DOHH2 (cell line): ENCODE measurements around the gene NDUFS7.

Experiments
- H3F3A ChIP-seq: fragments of 200-600 bp; sonication (generic), shearing (Covaris generic); 2 replicates; pipeline ENCODE4 v1.6.0; 2016; ENCODE audit warnings: antibody characterized with exemption, mild to moderate bottlenecking; ENCODE audit not compliant: control insufficient read depth, insufficient read depth
- H3K27ac ChIP-seq: fragments of 200-600 bp; sonication (generic); 2 replicates; pipeline ENCODE4 v1.5.1; 2014; ENCODE audit warnings: low read depth, mild to moderate bottlenecking, low read length, moderate library complexity
- H3K27me3 ChIP-seq: fragments of 200-600 bp; sonication (generic); 2 replicates; pipeline ENCODE4 v1.6.1; 2014; ENCODE audit warnings: mild to moderate bottlenecking, low read length, mixed read lengths; ENCODE audit not compliant: control insufficient read depth
- H3K36me3 ChIP-seq: fragments of 200-600 bp; sonication (generic); 2 replicates; pipeline ENCODE4 v1.6.1; 2014; ENCODE audit warnings: mild to moderate bottlenecking, low read length, moderate library complexity, mixed read lengths; ENCODE audit not compliant: control insufficient read depth
- H3K4me1 ChIP-seq: fragments of 200-600 bp; sonication (generic); 2 replicates; pipeline ENCODE4 v1.6.1; 2014; ENCODE audit warnings: mild to moderate bottlenecking, low read length, mixed read lengths; ENCODE audit not compliant: control insufficient read depth
- H3K4me2 ChIP-seq: fragments of 200-600 bp; sonication (generic); 2 replicates; pipeline ENCODE4 v1.6.0; 2014; ENCODE audit warnings: mild to moderate bottlenecking, low read length, moderate library complexity
- H3K4me3 ChIP-seq: fragments of 200-600 bp; sonication (generic); 2 replicates; pipeline ENCODE4 v1.5.1; 2014; ENCODE audit warnings: mild to moderate bottlenecking, low read length, mixed read lengths
- H3K79me2 ChIP-seq: fragments of 200-600 bp; sonication (generic); 2 replicates; pipeline ENCODE4 v1.6.1; 2014; ENCODE audit warnings: mild to moderate bottlenecking, low read length, mixed read lengths; ENCODE audit not compliant: control insufficient read depth
- H3K9me2 ChIP-seq: fragments of 200-600 bp; sonication (generic); replicated peaks from 2 replicates; pipeline ENCODE4 v1.6.1; 2014; ENCODE audit warnings: mild to moderate bottlenecking, low read length, mixed read lengths; ENCODE audit not compliant: control insufficient read depth
- H3K9me3 ChIP-seq: fragments of 200-600 bp; sonication (generic); 2 replicates; pipeline ENCODE4 v1.6.1; 2014; ENCODE audit warnings: antibody characterized with exemption, low read length, mixed read lengths; ENCODE audit not compliant: control insufficient read depth, insufficient read depth
- H4K20me1 ChIP-seq: fragments of 200-600 bp; sonication (generic); 2 replicates; pipeline ENCODE4 v1.6.0; 2014; ENCODE audit warnings: low read depth, mild to moderate bottlenecking, antibody characterized with exemption, low read length, moderate library complexity; ENCODE audit not compliant: control insufficient read depth, insufficient read depth
- CTCF ChIP-seq: fragments of 200-600 bp; sonication (generic); IDR thresholded peaks from one replicate; pipeline ENCODE4 v1.5.1; 2014; ENCODE audit warnings: antibody characterized with exemption, mild to moderate bottlenecking, low read depth, low read length; ENCODE audit not compliant: poor library complexity, severe bottlenecking
- EZH2phosphoT487 ChIP-seq: fragments of 200-600 bp; sonication (generic); IDR thresholded peaks from 2 replicates; pipeline ENCODE4 v1.6.1; 2017; ENCODE audit warnings: borderline replicate concordance, mild to moderate bottlenecking, antibody characterized with exemption, low read length, moderate library complexity, mixed read lengths

Gene NDUFS7

GRCh38 chr19:1406774-1407527 lies 23.2 kb downstream of the NDUFS7 start:
- Histone ChIP-seq H3K4me3 (peak overlapping the region; percentile 66), H3K9me3 (no peaks in the 10 kb centered on the region), H3K4me1 (peaks cover 43% of the 10 kb centered on the region), H3K27ac (peak overlapping the region; percentile 68), H4K20me1 (peaks cover 33% of the 10 kb centered on the region), H3K27me3 (peaks cover 7% of the 10 kb centered on the region), H3K4me2 (peak overlapping the region; percentile 67), H3K79me2 (peaks cover 45% of the 10 kb centered on the region), H3K36me3 (peaks cover 41% of the 10 kb centered on the region), H3K9me2 (no peaks in the 10 kb centered on the region), H3F3A (peaks cover 9% of the 10 kb centered on the region)
- TF ChIP-seq EZH2phosphoT487 = no peak
- peak; percentile 62 for TF ChIP-seq CTCF

GRCh38 chr19:1407528-1408299 lies 24.0 kb downstream of the NDUFS7 start, which contains the start of gene DAZAP1:
TSS of gene DAZAP1 (plus strand) at chr19:1407586. CDS start at chr19:1407774, 188 bp downstream.
- peaks cover 49% of the 10 kb centered on the region for H3K36me3 ChIP-seq
- peaks cover 52% of the 10 kb centered on the region for H3K79me2 ChIP-seq
- H3K27me3 ChIP-seq = peaks cover 2% of the 10 kb centered on the region
- H3K4me1 ChIP-seq = peaks cover 36% of the 10 kb centered on the region
- peak within 1 kb of the TSS; percentile 78 for H3K27ac ChIP-seq
- H3K4me3 ChIP-seq = peak within 1 kb of the TSS; percentile 86
- TF ChIP-seq CTCF (no peak), EZH2phosphoT487 (no peak)
- H4K20me1 ChIP-seq = peaks cover 40% of the 10 kb centered on the region
- H3K9me2 ChIP-seq = no peaks in the 10 kb centered on the region
- no peaks in the 10 kb centered on the region for H3K9me3 ChIP-seq
- peak within 1 kb of the TSS; percentile 100 for H3K4me2 ChIP-seq
- H3F3A ChIP-seq = peaks cover 9% of the 10 kb centered on the region

GRCh38 chr19:1408300-1409203 lies 24.8 kb downstream of the NDUFS7 start:
- TF ChIP-seq EZH2phosphoT487 = no peak
- TF ChIP-seq CTCF = no peak
- no peaks in the 10 kb centered on the region for H3K9me2 ChIP-seq
- H3K79me2 ChIP-seq = peaks cover 61% of the 10 kb centered on the region
- peaks cover 9% of the 10 kb centered on the region for H3F3A ChIP-seq
- H3K4me1 ChIP-seq = peaks cover 32% of the 10 kb centered on the region
- peaks cover 46% of the 10 kb centered on the region for H4K20me1 ChIP-seq
- peak overlapping the region; percentile 78 for H3K27ac ChIP-seq
- peak overlapping the region; percentile 100 for H3K4me2 ChIP-seq
- H3K4me3 ChIP-seq = peak overlapping the region; percentile 86
- H3K27me3 ChIP-seq = no peaks in the 10 kb centered on the region
- H3K9me3 ChIP-seq = no peaks in the 10 kb centered on the region
- H3K36me3 ChIP-seq = peaks cover 57% of the 10 kb centered on the region
